GM19463 (cell line): ENCODE results near the gene CALU.

Source experiments
- ATAC-seq: cut with Tn5 transposase; IDR thresholded peaks from one replicate; pipeline ENCODE4 v1.9.1; 2021; ENCODE audit warnings: mild to moderate bottlenecking, moderate library complexity; ENCODE audit not compliant: unreplicated experiment

Gene CALU

GRCh38 chr7:128739048-128739962 lies at the start of gene CALU:
TSS of gene CALU (plus strand) at chr7:128739359. CDS start at chr7:128748584, 9,225 bp downstream.
- ATAC-seq: peak; percentile 99

GRCh38 chr7:128691227-128691626 lies 47.9 kb upstream of the CALU start:
- no peak for ATAC-seq

GRCh38 chr7:128692623-128693270 lies 46.4 kb upstream of the CALU start:
- no peak for ATAC-seq

- ATAC-seq: no peak
These were observed 45.7 kb upstream of the CALU start for GRCh38 chr7:128693373-128694015.

GRCh38 chr7:128694738-128695137 lies 44.4 kb upstream of the CALU start:
- ATAC-seq: no peak

GRCh38 chr7:128697302-128697905 lies 41.8 kb upstream of the CALU start:
- no peak for ATAC-seq

- ATAC-seq: no peak
These were observed 39.9 kb upstream of the CALU start for GRCh38 chr7:128699196-128699712.

GRCh38 chr7:128699895-128700294 lies 39.3 kb upstream of the CALU start:
- ATAC-seq: no peak

- ATAC-seq: no peak
These were observed 37.9 kb upstream of the CALU start for GRCh38 chr7:128701062-128701785.

GRCh38 chr7:128703609-128704241 lies 35.4 kb upstream of the CALU start:
- no peak for ATAC-seq

GRCh38 chr7:128705891-128706333 lies 33.2 kb upstream of the CALU start:
- no peak for ATAC-seq

- no peak for ATAC-seq
These were observed 31.4 kb upstream of the CALU start for GRCh38 chr7:128707752-128708151.

GRCh38 chr7:128708235-128708634 lies 30.9 kb upstream of the CALU start:
- no peak for ATAC-seq

GRCh38 chr7:128708824-128709223 lies 30.3 kb upstream of the CALU start:
- ATAC-seq: no peak

GRCh38 chr7:128710481-128710880 lies 28.7 kb upstream of the CALU start:
- no peak for ATAC-seq

- no peak for ATAC-seq
These were observed 25.4 kb upstream of the CALU start for GRCh38 chr7:128713794-128714193.

GRCh38 chr7:128714701-128715495 lies 24.3 kb upstream of the CALU start:
- no peak for ATAC-seq

- ATAC-seq: no peak
These were observed 20.1 kb upstream of the CALU start for GRCh38 chr7:128718967-128719642.
